DND-41 (cell line): Measurements from ENCODE around the gene CCL3.

Experiments used
- ATAC-seq: fragments of 200-7000 bp; cut with Tn5 transposase; 3 replicates; pipeline ENCODE4 v1.9.1; 2021; ENCODE audit warnings: low read depth; ENCODE audit not compliant: insufficient read depth
- DNase-seq: peaks from one replicate; pipeline ENCODE4 v3.0.0-alpha.2; 2020
- H2AFZ ChIP-seq: 2 replicates; pipeline ENCODE4 v1.6.0; 2012; ENCODE audit warnings: low read depth, low read length
- H3K27ac ChIP-seq: 2 replicates; pipeline ENCODE4 v1.5.1; 2012; ENCODE audit warnings: low read length, inconsistent platforms
- H3K27me3 ChIP-seq: fragments of 200-600 bp; sonication (generic); 2 replicates; pipeline ENCODE4 v1.6.0; 2012; ENCODE audit warnings: low read length, mild to moderate bottlenecking, inconsistent platforms; ENCODE audit not compliant: insufficient read depth, poor library complexity
- H3K36me3 ChIP-seq: 2 replicates; pipeline ENCODE4 v1.5.1; 2012; ENCODE audit warnings: low read length, inconsistent platforms; ENCODE audit not compliant: insufficient read depth
- H3K4me1 ChIP-seq: 2 replicates; pipeline ENCODE4 v1.5.1; 2012; ENCODE audit warnings: mild to moderate bottlenecking, low read length; ENCODE audit not compliant: insufficient read depth
- H3K4me2 ChIP-seq: 2 replicates; pipeline ENCODE4 v1.6.0; 2012; ENCODE audit warnings: mild to moderate bottlenecking, moderate library complexity, low read length, inconsistent platforms; ENCODE audit not compliant: insufficient read depth
- H3K4me3 ChIP-seq, 2 experiments: fragments of 200-600 bp in 1 of 2; shearing (Covaris generic) in 1 of 2; 2 replicates each; pipeline ENCODE4 v1.5.1; 2012 to 2016; ENCODE audit warnings: inconsistent platforms in 2 of 2, low read length in 2 of 2, mild to moderate bottlenecking in 2 of 2, low read depth in 1 of 2, moderate library complexity in 1 of 2
- H3K79me2 ChIP-seq: 2 replicates; pipeline ENCODE4 v1.6.0; 2012; ENCODE audit warnings: low read length, inconsistent platforms; ENCODE audit not compliant: insufficient read depth
- H3K9ac ChIP-seq: 2 replicates; pipeline ENCODE4 v1.6.0; 2012; ENCODE audit warnings: low read depth, mild to moderate bottlenecking, inconsistent platforms, low read length, moderate library complexity
- H3K9me3 ChIP-seq: 2 replicates; pipeline ENCODE4 v1.5.1; 2012; ENCODE audit warnings: low read length, moderate library complexity, mild to moderate bottlenecking, inconsistent platforms; ENCODE audit not compliant: insufficient read depth, severe bottlenecking
- H4K20me1 ChIP-seq: 2 replicates; pipeline ENCODE4 v1.6.0; 2012; ENCODE audit warnings: low read length; ENCODE audit not compliant: insufficient read depth
- EZH2 ChIP-seq: IDR thresholded peaks from 3 replicates; pipeline ENCODE4 v1.6.1; 2012; ENCODE audit warnings: borderline replicate concordance, low read depth, mild to moderate bottlenecking, moderate library complexity, low read length, inconsistent platforms; ENCODE audit not compliant: severe bottlenecking
- TF ChIP-seq, protein P1 (sequence below): IDR thresholded peaks from 2 replicates; pipeline ENCODE4 v1.5.1; 2012; ENCODE audit warnings: borderline replicate concordance, low read length, moderate library complexity, mild to moderate bottlenecking; ENCODE audit not compliant: poor library complexity, severe bottlenecking; ENCODE audit errors: extremely low read depth

The CCL3 gene

DNA sequence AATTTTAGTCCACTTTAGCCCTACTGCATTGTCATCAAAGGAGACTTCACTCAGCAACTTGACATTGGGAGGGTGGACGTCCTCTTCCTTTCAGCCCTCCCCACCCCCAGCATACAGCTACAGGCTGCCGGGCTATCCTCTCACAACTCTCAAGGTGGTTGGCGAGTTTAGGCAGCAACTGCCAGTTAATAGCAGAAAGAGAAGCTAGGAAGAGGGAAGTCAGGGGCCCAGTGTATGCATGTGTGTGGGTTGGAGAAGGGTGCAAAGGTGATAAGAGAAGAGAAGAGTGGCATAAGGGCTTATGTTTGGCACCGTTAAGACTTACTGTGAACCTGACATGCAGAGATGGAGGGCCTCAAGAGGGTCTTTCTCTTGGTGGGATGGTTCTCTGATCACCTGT, 45.5 kb upstream of the CCL3 start:
- H3K4me1 ChIP-seq, result no peaks in the 10 kb centered on the region
- H3K4me3 ChIP-seq, result no peak overlapping the region
- H3K27me3 ChIP-seq, result peaks cover 2% of the 10 kb centered on the region
- no peak overlapping the region for H2AFZ ChIP-seq
- no peak for DNase-seq
- TF ChIP-seq, protein P1, sequence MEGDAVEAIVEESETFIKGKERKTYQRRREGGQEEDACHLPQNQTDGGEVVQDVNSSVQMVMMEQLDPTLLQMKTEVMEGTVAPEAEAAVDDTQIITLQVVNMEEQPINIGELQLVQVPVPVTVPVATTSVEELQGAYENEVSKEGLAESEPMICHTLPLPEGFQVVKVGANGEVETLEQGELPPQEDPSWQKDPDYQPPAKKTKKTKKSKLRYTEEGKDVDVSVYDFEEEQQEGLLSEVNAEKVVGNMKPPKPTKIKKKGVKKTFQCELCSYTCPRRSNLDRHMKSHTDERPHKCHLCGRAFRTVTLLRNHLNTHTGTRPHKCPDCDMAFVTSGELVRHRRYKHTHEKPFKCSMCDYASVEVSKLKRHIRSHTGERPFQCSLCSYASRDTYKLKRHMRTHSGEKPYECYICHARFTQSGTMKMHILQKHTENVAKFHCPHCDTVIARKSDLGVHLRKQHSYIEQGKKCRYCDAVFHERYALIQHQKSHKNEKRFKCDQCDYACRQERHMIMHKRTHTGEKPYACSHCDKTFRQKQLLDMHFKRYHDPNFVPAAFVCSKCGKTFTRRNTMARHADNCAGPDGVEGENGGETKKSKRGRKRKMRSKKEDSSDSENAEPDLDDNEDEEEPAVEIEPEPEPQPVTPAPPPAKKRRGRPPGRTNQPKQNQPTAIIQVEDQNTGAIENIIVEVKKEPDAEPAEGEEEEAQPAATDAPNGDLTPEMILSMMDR, result no peak
- TF ChIP-seq EZH2, result no peak
- no peak overlapping the region for H3K4me2 ChIP-seq
- H4K20me1 ChIP-seq, result no peaks in the 10 kb centered on the region
- H3K9ac ChIP-seq, result no peak overlapping the region
- no peaks in the 10 kb centered on the region for H3K36me3 ChIP-seq
- no peaks in the 10 kb centered on the region for H3K9me3 ChIP-seq
- no peak for ATAC-seq
- H3K27ac ChIP-seq, result no peak overlapping the region
- H3K79me2 ChIP-seq, result no peaks in the 10 kb centered on the region

GRCh38 chr17:36133602-36134236, 43.8 kb upstream of the CCL3 start:
- no peak overlapping the region for H3K4me2 ChIP-seq
- no peak for DNase-seq
- H3K36me3 ChIP-seq, result no peaks in the 10 kb centered on the region
- no peak overlapping the region for H2AFZ ChIP-seq
- no peak overlapping the region for H3K4me3 ChIP-seq
- H3K9me3 ChIP-seq, result no peaks in the 10 kb centered on the region
- no peak overlapping the region for H3K9ac ChIP-seq
- no peaks in the 10 kb centered on the region for H4K20me1 ChIP-seq
- no peaks in the 10 kb centered on the region for H3K4me1 ChIP-seq
- peaks cover 2% of the 10 kb centered on the region for H3K27me3 ChIP-seq
- H3K79me2 ChIP-seq, result no peaks in the 10 kb centered on the region
- TF ChIP-seq EZH2, result no peak
- TF ChIP-seq, protein P1, result no peak
- no peak for ATAC-seq
- H3K27ac ChIP-seq, result no peak overlapping the region

DNA sequence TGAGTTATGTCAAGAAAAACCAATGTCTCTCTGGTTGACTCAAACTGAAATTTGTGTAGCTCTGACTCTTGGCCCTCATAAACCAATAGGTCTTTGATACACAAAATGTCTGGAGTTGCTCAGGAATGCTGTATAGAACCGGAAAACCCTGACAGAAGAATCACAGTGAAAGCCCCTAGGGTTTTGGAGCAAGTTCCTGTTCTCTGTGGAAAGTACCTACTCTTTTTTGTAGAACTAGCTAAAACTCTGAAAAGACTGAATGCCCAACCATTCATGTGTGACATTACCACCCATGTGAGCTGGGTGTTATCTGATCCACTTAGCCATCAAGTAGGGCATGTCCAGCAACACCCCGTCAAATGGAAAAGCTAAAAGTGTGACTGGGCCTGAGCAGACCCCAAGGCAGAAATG, 42.5 kb upstream of the CCL3 start:
- no peak overlapping the region for H3K27ac ChIP-seq
- DNase-seq, result no peak
- no peaks in the 10 kb centered on the region for H3K79me2 ChIP-seq
- ATAC-seq, result no peak
- no peak overlapping the region for H2AFZ ChIP-seq
- peaks cover 2% of the 10 kb centered on the region for H3K27me3 ChIP-seq
- H4K20me1 ChIP-seq, result no peaks in the 10 kb centered on the region
- H3K9me3 ChIP-seq, result no peaks in the 10 kb centered on the region
- no peak overlapping the region for H3K9ac ChIP-seq
- TF ChIP-seq, protein P1, result no peak
- no peak for TF ChIP-seq EZH2
- peaks cover 3% of the 10 kb centered on the region for H3K4me1 ChIP-seq
- H3K4me3 ChIP-seq, result no peak overlapping the region
- no peaks in the 10 kb centered on the region for H3K36me3 ChIP-seq
- no peak overlapping the region for H3K4me2 ChIP-seq

DNA sequence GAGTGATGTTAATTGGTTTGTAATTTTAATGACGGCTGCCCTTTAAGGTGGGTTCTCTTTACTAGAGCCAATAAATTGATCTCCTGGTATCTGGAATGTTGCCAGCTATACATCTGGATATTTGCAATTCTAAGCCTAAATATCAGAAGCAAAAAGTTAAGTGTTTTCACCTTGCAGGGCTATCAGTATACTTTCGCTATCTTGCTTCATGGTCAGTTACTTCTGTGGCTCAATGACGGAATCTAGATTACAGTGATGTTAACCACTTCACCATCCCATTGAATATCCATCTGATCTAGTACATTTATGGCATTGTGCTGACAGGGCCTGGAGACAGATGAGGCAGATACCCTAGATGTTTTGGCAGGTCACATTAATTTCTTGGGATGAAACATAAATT, 42.0 kb upstream of the CCL3 start:
- DNase-seq (no peak), ATAC-seq (no peak)
- no peaks in the 10 kb centered on the region for H3K36me3 ChIP-seq
- H3K4me2 ChIP-seq, result no peak overlapping the region
- H3K27ac ChIP-seq, result no peak overlapping the region
- H3K27me3 ChIP-seq, result peaks cover 2% of the 10 kb centered on the region
- no peaks in the 10 kb centered on the region for H3K9me3 ChIP-seq
- H3K4me1 ChIP-seq, result peaks cover 8% of the 10 kb centered on the region
- no peak overlapping the region for H3K4me3 ChIP-seq
- H3K79me2 ChIP-seq, result no peaks in the 10 kb centered on the region
- no peaks in the 10 kb centered on the region for H4K20me1 ChIP-seq
- H3K9ac ChIP-seq, result no peak overlapping the region
- TF ChIP-seq EZH2, result no peak
- TF ChIP-seq, protein P1, result no peak
- H2AFZ ChIP-seq, result no peak overlapping the region
